K562 (cell line): ENCODE measurements around the gene PLD3. TPM values are rescaled to one million over a fixed set of nuclear protein-coding genes. Genes with fewer than 3 reads are reported as not detected.

Experiments used
- KLF16 ChIP-seq: IDR thresholded peaks from 2 replicates; pipeline ENCODE4 v1.6.1; 2016; ENCODE audit warnings: antibody characterized with exemption
- MAZ ChIP-seq, 2 experiments: fragments of 450-650 bp in 1 of 2; sonication (generic) in 1 of 2; formaldehyde crosslinking; IDR thresholded peaks in 1 of 2; conservative IDR thresholded peaks in 1 of 2; 2 replicates each; pipeline versions ENCODE4 v1.4.0 to v1.5.0; 2020; ENCODE audit warnings: mild to moderate bottlenecking in 1 of 2, missing genetic modification reagents in 1 of 2
- MCM3 ChIP-seq: fragments of 450-650 bp; IDR thresholded peaks from 2 replicates; pipeline ENCODE4 v1.6.1; 2016
- NCOA2 ChIP-seq, 2 experiments: fragments of 450-650 bp; IDR thresholded peaks; 2 replicates each; pipeline ENCODE4 v1.6.1; 2018; ENCODE audit warnings: mild to moderate bottlenecking in 2 of 2, moderate library complexity in 1 of 2; ENCODE audit not compliant: partially characterized antibody in 2 of 2
- NCOR1 ChIP-seq: fragments of 450-650 bp; IDR thresholded peaks from 2 replicates; pipeline ENCODE4 v1.6.1; 2016; ENCODE audit warnings: mild to moderate bottlenecking, moderate library complexity
- RBM25 ChIP-seq: fragments of 200-400 bp; formaldehyde crosslinking; IDR thresholded peaks from 2 replicates; pipeline ENCODE4 v1.6.1; 2018; ENCODE audit warnings: low read length, low read depth, moderate library complexity; ENCODE audit not compliant: severe bottlenecking
- SIRT6 ChIP-seq: IDR thresholded peaks from one replicate; pipeline ENCODE4 v1.6.1; 2012; ENCODE audit warnings: low read depth, mild to moderate bottlenecking, control low read depth, inconsistent platforms, low read length, moderate library complexity
- polyA plus RNA-seq, 8 experiments: library from polyadenylated mRNA; depleted of rRNA in 4 of 8; stranded (reverse) in 5 of 8; unstranded in 3 of 8; fragments of >200 nt; fragmentation: Nextera tagmentation in 2 of 8; fragmentation: Illumina TruSeq in 1 of 8; extraction: Ambion mirVana in 2 of 8; extraction: Trizol in 1 of 8; gene quantifications; 2 replicates each; pipeline versions ENCODE4 v1.2.1 to v1.2.3, GENCODE V29; 2011 to 2014; ENCODE audit warnings: inconsistent platforms in 1 of 8, missing spikeins in 1 of 8
- total RNA-seq, 7 experiments: library from RNA; depleted of rRNA in 6 of 7; stranded (reverse); fragments of >200 nt in 6 of 7; fragmentation: Illumina TruSeq in 2 of 7; extraction: Trizol in 2 of 7; gene quantifications; 2 replicates each; pipeline versions ENCODE4 v1.2.1 to v1.2.3, GENCODE V29; 2011 to 2021; ENCODE audit warnings: low replicate concordance in 1 of 7
- TF ChIP-seq, protein P1 (sequence below): fragments of 450-650 bp; conservative IDR thresholded peaks from 2 replicates; pipeline ENCODE4 v1.6.1; 2016; ENCODE audit warnings: missing genetic modification characterization, low read depth, mild to moderate bottlenecking, missing compliant biosample characterization, moderate library complexity
- TF ChIP-seq, protein P2 (sequence below): fragments of 250-450 bp; sonication (Bioruptor Pico); IDR thresholded peaks from 2 replicates; pipeline ENCODE4 v1.8.0; 2022; ENCODE audit warnings: inconsistent platforms, mild to moderate bottlenecking, moderate library complexity, borderline replicate concordance
- TF ChIP-seq, protein P3 (sequence below): fragments of 450-650 bp; IDR thresholded peaks from 2 replicates; pipeline ENCODE4 v1.6.1; 2014; ENCODE audit warnings: low read depth, mild to moderate bottlenecking, moderate library complexity, borderline replicate concordance
- TF ChIP-seq, protein P4 (sequence below): fragments of 200-600 bp; sonication (generic); IDR thresholded peaks from one replicate; pipeline ENCODE4 v1.6.1; 2012; ENCODE audit warnings: mild to moderate bottlenecking, low read depth, low read length, inconsistent platforms

The PLD3 gene
- total and polyA plus RNA-seq, 9 of the 15 experiments (the other 6 are each of a cell fraction or from before 2014, with no cell fraction given) = 2.3 to 128 (median 72.7) TPM

DNA sequence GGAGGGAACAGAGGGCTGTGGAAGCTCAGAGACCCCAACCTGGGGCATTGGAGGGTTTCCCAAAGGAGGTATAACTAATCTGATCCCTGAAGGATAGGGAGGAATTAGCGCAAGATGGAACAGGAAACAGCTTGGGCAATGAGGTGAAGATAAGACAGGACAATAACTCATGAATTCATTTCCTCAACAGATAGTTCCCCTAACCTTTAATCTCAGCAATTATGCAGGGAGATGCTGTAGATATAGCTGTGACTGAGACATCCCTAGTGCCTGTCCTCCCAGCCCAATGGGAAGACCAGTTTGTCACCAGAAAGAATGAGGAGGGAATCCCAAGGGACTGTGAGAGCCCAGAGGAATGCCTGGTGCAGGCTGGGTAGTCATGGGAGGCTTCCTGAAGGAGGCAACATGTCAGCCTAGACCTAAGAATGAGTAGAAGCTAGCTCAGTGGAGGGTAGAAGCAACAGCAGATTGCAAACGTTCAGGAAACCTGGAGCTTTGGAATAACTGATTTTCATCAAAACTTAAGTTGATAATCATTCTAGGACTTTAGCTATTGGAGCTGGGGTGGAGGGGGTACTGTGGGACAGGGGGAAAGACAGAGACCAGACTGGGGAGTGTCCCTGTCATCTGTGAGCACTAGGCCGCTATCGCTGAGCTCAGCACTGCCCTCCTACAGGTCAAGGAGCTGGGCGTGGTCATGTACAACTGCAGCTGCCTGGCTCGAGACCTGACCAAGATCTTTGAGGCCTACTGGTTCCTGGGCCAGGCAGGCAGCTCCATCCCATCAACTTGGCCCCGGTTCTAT is 22.7 kb downstream of the PLD3 start (continued):
- TF ChIP-seq MAZ (CRISPR knock-in tag; conservative IDR thresholded peaks at IDR 0.05 in 1 of 2, IDR thresholded peaks at IDR 0.05 in 1 of 2) (no peak), MCM3 (no peak), NCOR1 (peak; percentile 67), NCOA2 (IDR thresholded peaks at IDR 0.05; ENCODE audit: partially characterized antibody in 2 of 2) (no peak), KLF16 (peak; percentile 67), SIRT6 (no peak), RBM25 (peak; percentile 96)
- TF ChIP-seq, protein P1, sequence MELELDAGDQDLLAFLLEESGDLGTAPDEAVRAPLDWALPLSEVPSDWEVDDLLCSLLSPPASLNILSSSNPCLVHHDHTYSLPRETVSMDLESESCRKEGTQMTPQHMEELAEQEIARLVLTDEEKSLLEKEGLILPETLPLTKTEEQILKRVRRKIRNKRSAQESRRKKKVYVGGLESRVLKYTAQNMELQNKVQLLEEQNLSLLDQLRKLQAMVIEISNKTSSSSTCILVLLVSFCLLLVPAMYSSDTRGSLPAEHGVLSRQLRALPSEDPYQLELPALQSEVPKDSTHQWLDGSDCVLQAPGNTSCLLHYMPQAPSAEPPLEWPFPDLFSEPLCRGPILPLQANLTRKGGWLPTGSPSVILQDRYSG = no peak
- TF ChIP-seq, protein P2, sequence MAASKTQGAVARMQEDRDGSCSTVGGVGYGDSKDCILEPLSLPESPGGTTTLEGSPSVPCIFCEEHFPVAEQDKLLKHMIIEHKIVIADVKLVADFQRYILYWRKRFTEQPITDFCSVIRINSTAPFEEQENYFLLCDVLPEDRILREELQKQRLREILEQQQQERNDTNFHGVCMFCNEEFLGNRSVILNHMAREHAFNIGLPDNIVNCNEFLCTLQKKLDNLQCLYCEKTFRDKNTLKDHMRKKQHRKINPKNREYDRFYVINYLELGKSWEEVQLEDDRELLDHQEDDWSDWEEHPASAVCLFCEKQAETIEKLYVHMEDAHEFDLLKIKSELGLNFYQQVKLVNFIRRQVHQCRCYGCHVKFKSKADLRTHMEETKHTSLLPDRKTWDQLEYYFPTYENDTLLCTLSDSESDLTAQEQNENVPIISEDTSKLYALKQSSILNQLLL = no peak
- TF ChIP-seq, protein P3, sequence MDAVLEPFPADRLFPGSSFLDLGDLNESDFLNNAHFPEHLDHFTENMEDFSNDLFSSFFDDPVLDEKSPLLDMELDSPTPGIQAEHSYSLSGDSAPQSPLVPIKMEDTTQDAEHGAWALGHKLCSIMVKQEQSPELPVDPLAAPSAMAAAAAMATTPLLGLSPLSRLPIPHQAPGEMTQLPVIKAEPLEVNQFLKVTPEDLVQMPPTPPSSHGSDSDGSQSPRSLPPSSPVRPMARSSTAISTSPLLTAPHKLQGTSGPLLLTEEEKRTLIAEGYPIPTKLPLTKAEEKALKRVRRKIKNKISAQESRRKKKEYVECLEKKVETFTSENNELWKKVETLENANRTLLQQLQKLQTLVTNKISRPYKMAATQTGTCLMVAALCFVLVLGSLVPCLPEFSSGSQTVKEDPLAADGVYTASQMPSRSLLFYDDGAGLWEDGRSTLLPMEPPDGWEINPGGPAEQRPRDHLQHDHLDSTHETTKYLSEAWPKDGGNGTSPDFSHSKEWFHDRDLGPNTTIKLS = no peak
- TF ChIP-seq, protein P4, sequence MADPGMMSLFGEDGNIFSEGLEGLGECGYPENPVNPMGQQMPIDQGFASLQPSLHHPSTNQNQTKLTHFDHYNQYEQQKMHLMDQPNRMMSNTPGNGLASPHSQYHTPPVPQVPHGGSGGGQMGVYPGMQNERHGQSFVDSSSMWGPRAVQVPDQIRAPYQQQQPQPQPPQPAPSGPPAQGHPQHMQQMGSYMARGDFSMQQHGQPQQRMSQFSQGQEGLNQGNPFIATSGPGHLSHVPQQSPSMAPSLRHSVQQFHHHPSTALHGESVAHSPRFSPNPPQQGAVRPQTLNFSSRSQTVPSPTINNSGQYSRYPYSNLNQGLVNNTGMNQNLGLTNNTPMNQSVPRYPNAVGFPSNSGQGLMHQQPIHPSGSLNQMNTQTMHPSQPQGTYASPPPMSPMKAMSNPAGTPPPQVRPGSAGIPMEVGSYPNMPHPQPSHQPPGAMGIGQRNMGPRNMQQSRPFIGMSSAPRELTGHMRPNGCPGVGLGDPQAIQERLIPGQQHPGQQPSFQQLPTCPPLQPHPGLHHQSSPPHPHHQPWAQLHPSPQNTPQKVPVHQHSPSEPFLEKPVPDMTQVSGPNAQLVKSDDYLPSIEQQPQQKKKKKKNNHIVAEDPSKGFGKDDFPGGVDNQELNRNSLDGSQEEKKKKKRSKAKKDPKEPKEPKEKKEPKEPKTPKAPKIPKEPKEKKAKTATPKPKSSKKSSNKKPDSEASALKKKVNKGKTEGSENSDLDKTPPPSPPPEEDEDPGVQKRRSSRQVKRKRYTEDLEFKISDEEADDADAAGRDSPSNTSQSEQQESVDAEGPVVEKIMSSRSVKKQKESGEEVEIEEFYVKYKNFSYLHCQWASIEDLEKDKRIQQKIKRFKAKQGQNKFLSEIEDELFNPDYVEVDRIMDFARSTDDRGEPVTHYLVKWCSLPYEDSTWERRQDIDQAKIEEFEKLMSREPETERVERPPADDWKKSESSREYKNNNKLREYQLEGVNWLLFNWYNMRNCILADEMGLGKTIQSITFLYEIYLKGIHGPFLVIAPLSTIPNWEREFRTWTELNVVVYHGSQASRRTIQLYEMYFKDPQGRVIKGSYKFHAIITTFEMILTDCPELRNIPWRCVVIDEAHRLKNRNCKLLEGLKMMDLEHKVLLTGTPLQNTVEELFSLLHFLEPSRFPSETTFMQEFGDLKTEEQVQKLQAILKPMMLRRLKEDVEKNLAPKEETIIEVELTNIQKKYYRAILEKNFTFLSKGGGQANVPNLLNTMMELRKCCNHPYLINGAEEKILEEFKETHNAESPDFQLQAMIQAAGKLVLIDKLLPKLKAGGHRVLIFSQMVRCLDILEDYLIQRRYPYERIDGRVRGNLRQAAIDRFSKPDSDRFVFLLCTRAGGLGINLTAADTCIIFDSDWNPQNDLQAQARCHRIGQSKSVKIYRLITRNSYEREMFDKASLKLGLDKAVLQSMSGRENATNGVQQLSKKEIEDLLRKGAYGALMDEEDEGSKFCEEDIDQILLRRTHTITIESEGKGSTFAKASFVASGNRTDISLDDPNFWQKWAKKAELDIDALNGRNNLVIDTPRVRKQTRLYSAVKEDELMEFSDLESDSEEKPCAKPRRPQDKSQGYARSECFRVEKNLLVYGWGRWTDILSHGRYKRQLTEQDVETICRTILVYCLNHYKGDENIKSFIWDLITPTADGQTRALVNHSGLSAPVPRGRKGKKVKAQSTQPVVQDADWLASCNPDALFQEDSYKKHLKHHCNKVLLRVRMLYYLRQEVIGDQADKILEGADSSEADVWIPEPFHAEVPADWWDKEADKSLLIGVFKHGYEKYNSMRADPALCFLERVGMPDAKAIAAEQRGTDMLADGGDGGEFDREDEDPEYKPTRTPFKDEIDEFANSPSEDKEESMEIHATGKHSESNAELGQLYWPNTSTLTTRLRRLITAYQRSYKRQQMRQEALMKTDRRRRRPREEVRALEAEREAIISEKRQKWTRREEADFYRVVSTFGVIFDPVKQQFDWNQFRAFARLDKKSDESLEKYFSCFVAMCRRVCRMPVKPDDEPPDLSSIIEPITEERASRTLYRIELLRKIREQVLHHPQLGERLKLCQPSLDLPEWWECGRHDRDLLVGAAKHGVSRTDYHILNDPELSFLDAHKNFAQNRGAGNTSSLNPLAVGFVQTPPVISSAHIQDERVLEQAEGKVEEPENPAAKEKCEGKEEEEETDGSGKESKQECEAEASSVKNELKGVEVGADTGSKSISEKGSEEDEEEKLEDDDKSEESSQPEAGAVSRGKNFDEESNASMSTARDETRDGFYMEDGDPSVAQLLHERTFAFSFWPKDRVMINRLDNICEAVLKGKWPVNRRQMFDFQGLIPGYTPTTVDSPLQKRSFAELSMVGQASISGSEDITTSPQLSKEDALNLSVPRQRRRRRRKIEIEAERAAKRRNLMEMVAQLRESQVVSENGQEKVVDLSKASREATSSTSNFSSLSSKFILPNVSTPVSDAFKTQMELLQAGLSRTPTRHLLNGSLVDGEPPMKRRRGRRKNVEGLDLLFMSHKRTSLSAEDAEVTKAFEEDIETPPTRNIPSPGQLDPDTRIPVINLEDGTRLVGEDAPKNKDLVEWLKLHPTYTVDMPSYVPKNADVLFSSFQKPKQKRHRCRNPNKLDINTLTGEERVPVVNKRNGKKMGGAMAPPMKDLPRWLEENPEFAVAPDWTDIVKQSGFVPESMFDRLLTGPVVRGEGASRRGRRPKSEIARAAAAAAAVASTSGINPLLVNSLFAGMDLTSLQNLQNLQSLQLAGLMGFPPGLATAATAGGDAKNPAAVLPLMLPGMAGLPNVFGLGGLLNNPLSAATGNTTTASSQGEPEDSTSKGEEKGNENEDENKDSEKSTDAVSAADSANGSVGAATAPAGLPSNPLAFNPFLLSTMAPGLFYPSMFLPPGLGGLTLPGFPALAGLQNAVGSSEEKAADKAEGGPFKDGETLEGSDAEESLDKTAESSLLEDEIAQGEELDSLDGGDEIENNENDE = no peak
